KOPT-K1 (cell line): Measurements from ENCODE around the gene DGKD.
A peak's percentile ranks its signal among the peaks of the same experiment; 100 is the strongest.
"Not testable (repeated sequence)": the region's sequence is repeated elsewhere in the genome, so short reads cannot be mapped to it uniquely, and the experiment has no call there.

Experiments used
- H3K27ac ChIP-seq: fragments of 200-600 bp; sonication (generic); 2 replicates; pipeline ENCODE4 v1.5.1; 2016; ENCODE audit warnings: antibody characterized with exemption, mild to moderate bottlenecking, low read depth, low read length; ENCODE audit not compliant: poor library complexity, severe bottlenecking
- H3K36me3 ChIP-seq: fragments of 200-600 bp; sonication (generic); 2 replicates; pipeline ENCODE4 v1.5.1; 2017; ENCODE audit warnings: antibody characterized with exemption, mild to moderate bottlenecking, low read length, moderate library complexity; ENCODE audit not compliant: insufficient read depth
- H3K9me3 ChIP-seq: fragments of 200-600 bp; sonication (generic); 2 replicates; pipeline ENCODE4 v1.5.1; 2017; ENCODE audit warnings: antibody characterized with exemption, low read length, mild to moderate bottlenecking; ENCODE audit not compliant: insufficient read depth, poor library complexity, severe bottlenecking

DGKD gene

DNA sequence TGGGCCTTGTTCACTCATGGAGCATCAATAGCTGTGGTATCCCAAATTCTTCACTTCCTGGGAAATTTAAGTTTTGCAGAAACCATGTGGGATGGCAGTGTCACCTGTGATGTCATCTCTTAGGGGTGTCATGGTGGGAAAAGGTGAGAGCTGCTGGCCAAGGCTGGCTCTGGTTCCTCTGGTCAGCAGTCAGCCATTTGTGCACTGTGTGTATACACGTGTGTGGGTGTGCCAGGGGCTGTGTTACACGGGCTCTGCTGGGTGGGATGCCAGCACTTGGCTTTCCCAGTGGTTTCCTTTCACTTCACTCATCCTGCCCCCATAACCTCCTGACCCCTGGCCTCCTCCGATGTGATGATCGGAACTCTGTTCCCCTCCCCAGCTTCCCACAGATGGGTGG, 25.4 kb upstream of the DGKD start:
- H3K9me3 ChIP-seq, result no peaks in the 10 kb centered on the region
- no peak overlapping the region for H3K27ac ChIP-seq
- H3K36me3 ChIP-seq, result no peaks in the 10 kb centered on the region

GRCh38 chr2:233329489-233330135, 24.7 kb upstream of the DGKD start:
- Histone ChIP-seq H3K27ac (no peak overlapping the region), H3K36me3 (no peaks in the 10 kb centered on the region), H3K9me3 (no peaks in the 10 kb centered on the region)

GRCh38 chr2:233331536-233331935, 22.8 kb upstream of the DGKD start:
- H3K36me3 ChIP-seq, result no peaks in the 10 kb centered on the region
- H3K27ac ChIP-seq, result peak overlapping the region; percentile 74
- H3K9me3 ChIP-seq, result no peaks in the 10 kb centered on the region

- Histone ChIP-seq H3K27ac (peak overlapping the region; percentile 74), H3K36me3 (no peaks in the 10 kb centered on the region)
These were observed 22.2 kb upstream of the DGKD start for GRCh38 chr2:233332125-233332524.

GRCh38 chr2:233334915-233335314, 19.4 kb upstream of the DGKD start:
- Histone ChIP-seq H3K36me3 (no peaks in the 10 kb centered on the region), H3K9me3 (no peaks in the 10 kb centered on the region), H3K27ac (no peak overlapping the region)

More at GRCh38 chr2:233332125-233332524, 22.2 kb upstream of the DGKD start:
- H3K9me3 ChIP-seq, result no peaks in the 10 kb centered on the region

DNA sequence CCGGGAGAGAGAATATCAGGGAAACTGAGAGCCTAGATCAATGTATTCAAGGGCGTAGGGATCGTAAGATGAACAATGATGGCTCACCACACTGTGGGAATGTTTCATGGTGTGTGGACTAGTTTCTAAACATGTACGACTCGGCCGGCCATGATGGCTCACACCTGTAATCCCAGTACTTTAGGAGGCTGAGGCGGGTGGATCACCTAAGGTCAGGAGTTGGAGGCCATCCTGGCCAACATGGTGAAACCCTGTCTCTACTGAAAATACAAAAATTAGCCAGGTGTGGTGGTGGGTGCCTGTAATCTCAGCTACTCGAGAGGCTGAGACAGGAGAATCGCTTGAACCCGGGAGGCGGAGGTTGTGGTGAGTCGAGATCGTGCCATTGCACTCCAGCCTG, 18.2 kb upstream of the DGKD start:
- H3K36me3 ChIP-seq, H3K9me3 ChIP-seq, H3K27ac ChIP-seq: not testable (repeated sequence)

GRCh38 chr2:233336541-233336940, 17.8 kb upstream of the DGKD start:
- H3K27ac ChIP-seq, result no peak overlapping the region
- H3K9me3 ChIP-seq, result no peaks in the 10 kb centered on the region
- no peaks in the 10 kb centered on the region for H3K36me3 ChIP-seq

DNA sequence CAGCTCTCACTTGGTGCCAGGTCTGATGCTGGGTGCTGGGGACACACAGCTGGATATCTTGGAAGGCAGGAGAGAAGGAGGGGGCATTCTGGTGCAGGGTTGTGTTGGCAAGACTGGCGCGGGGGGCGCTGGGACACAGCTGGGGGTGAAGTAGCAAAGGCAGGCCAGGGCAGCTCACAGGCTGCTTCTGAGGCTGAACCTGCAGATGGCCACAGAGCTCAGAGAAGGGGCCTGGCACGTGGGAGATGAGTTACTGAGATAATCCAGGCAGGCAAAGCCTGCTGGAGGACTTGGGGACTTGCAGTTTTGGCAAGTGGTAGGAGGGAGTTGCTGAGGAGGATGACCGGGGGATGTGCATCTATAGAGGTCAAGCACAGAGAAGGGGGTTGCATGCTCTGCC, 16.2 kb upstream of the DGKD start:
- no peaks in the 10 kb centered on the region for H3K36me3 ChIP-seq
- H3K27ac ChIP-seq, result no peak overlapping the region

DNA sequence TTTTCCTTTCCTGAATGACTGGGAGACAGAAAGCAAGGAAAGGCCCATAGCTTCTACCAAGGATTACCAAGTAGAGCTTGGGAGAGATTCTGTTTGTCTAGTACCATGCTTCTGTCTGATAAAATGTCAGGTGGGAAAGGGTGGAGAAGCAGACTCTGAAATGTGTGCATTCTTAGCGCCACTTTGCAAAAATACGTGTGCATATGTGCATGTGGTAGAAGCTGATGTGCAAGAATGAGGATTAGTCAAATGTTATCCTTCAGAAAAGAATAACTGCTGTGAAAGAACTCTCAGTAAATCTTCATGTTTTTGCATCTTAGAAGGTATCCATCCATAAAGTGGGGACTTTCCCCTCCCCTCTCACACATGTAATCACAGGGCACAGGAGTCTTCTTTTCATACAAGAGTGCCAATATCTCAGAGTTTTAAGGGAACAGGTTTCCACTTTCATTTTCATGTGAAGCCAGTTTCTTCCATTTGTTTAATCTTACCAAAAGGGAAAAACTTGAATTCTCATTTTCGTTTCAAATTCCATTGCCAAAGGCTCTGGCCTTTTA, 15.4 kb upstream of the DGKD start:
- H3K36me3 ChIP-seq, result no peaks in the 10 kb centered on the region
- H3K9me3 ChIP-seq, result no peaks in the 10 kb centered on the region
- H3K27ac ChIP-seq, result no peak overlapping the region

More for the DNA sequence above, 16.2 kb upstream of the DGKD start:
- H3K9me3 ChIP-seq, result no peaks in the 10 kb centered on the region

DNA sequence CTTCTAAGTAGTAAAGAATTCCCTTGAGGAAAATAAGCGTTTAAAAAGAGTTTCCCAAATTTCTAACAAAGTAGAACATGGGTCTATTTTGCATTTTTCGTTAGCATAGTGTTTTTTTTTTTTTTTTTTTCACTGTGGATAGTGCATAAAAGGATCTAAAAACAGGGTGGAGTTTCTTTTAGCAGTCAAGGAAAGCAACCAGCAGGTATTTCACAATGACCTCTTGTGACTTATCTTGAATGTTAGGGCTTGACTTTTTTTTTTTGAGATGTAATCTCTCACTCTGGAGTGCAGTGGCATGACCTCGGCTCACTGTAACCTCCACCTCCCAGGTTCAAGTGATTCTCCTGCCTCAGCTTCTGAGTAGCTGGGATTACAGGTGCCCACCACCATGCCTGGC, 14.9 kb upstream of the DGKD start:
- no peaks in the 10 kb centered on the region for H3K9me3 ChIP-seq
- no peaks in the 10 kb centered on the region for H3K36me3 ChIP-seq
- no peak overlapping the region for H3K27ac ChIP-seq

DNA sequence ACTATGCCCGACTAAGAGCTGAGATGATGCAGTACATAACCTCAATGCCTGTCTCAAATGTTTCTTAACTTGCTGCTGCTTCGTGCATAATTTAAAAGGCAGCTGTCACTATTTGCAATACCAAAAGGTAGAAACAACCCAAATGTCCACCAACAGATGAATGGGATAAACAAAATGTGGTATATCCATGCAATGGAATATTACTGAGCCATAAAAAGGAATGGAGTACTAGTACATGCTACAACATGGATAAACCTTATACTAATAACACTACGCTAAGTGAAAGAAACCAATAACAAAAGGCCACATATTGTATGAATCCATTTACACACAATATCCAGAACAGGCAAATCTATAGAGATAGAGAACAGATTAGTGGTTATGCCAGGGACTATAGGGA, 13.0 kb upstream of the DGKD start:
- Histone ChIP-seq H3K36me3 (no peaks in the 10 kb centered on the region), H3K9me3 (no peaks in the 10 kb centered on the region), H3K27ac (no peak overlapping the region)

DNA sequence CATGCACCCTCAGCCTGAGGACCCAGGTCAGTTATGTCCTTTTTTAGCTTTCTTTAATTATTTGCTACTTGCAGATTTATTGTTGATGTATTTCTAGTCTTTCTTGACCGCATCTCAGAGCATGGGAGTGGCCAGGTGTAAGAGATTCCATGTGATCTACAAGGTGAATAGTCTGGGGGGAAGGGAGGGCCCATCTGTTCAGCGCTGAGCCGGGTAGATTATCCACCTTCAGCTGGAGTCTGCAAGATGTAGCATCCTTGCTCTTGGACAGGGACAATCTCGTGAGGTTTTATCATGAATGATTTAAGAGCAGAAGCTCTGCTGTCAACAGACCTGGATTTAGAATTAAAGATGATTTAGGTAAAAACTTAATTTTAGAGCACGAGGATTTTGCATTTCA, 12.0 kb upstream of the DGKD start:
- Histone ChIP-seq H3K9me3 (no peaks in the 10 kb centered on the region), H3K27ac (no peak overlapping the region), H3K36me3 (no peaks in the 10 kb centered on the region)

GRCh38 chr2:233343171-233343705, 11.1 kb upstream of the DGKD start:
- H3K9me3 ChIP-seq, result no peaks in the 10 kb centered on the region
- H3K27ac ChIP-seq, result no peak overlapping the region
- H3K36me3 ChIP-seq, result no peaks in the 10 kb centered on the region

GRCh38 chr2:233346376-233346775, 7.9 kb upstream of the DGKD start:
- H3K27ac ChIP-seq, result no peak overlapping the region
- no peaks in the 10 kb centered on the region for H3K9me3 ChIP-seq
- no peaks in the 10 kb centered on the region for H3K36me3 ChIP-seq

DNA sequence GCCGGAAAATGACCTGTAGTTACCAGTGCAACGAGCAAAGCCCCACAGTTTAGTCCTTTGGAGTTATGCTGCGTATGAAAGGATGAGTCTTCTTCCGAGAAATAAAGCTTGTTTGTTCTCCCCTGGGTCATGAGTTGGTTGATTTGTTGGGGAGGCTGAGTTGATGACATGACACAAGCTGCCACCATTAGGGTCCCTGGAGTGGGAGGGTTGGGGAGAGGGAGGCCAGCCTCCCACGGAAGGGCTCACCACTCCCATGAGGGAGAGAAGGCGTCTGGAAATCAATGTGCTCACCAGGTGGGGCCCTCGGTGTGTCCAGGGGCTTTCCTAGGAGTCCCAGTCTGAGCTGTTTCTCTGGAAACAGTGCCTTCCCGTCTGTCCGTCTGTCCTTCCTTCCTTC, 7.4 kb upstream of the DGKD start:
- Histone ChIP-seq H3K9me3 (no peaks in the 10 kb centered on the region), H3K27ac (no peak overlapping the region), H3K36me3 (no peaks in the 10 kb centered on the region)
